NCI-H1930 (cell line): ENCODE results near the gene NOX4.
"Not testable (repeated sequence)": the region's sequence is repeated elsewhere in the genome, so short reads cannot be mapped to it uniquely, and the experiment has no call there.

Experiments used
- DNase-seq, 2 experiments: peaks; one replicate each; lab custom pipeline; 2025; lab: John Stamatoyannopoulos, UW

NOX4 gene

GRCh38 chr11:89303029-89303428, 188.1 kb downstream of the NOX4 start:
- not testable (repeated sequence) for DNase-seq

GRCh38 chr11:89295023-89295422, 196.2 kb downstream of the NOX4 start:
- DNase-seq, result not testable (repeated sequence)

GRCh38 chr11:89293965-89294679, 197.1 kb downstream of the NOX4 start:
- no peak for DNase-seq

GRCh38 chr11:89288004-89288403, 203.2 kb downstream of the NOX4 start:
- DNase-seq, result not testable (repeated sequence)

GRCh38 chr11:89286601-89287000, 204.6 kb downstream of the NOX4 start:
- DNase-seq, result not testable (repeated sequence)

- not testable (repeated sequence) for DNase-seq
These were observed 210.0 kb downstream of the NOX4 start for GRCh38 chr11:89281032-89281677.

- DNase-seq, result no peak
These were observed 212.0 kb downstream of the NOX4 start for GRCh38 chr11:89279176-89279575.

- DNase-seq, result no peak
These were observed 215.2 kb downstream of the NOX4 start for GRCh38 chr11:89275966-89276365.
